Endometrial microvascular endothelial cells (primary cell): ENCODE measurements around the gene LIMS3. TPM values are rescaled to one million over a fixed set of nuclear protein-coding genes. Genes with fewer than 3 reads are reported as not detected.
"Not testable (repeated sequence)": the region's sequence is repeated elsewhere in the genome, so short reads cannot be mapped to it uniquely, and the experiment has no call there.

ENCODE experiments used
- in situ Hi-C: cut with HindIII; loops from 2 replicates; pipeline ENCODE4 v1.10.0; 2017; ENCODE audit warnings: low sequenced_read_pairs, low pct_unique_long_range_greater_than_20kb; ENCODE audit errors: inconsistent ontology term
- total RNA-seq: library from RNA; depleted of rRNA; stranded (reverse); fragments of >200 nt; gene quantifications from one replicate; pipeline ENCODE4 v1.2.3, GENCODE V29; 2015; ENCODE audit errors: inconsistent ontology term

The LIMS3 gene
- total RNA-seq, 1 donor from 2014 or later: not detected

DNA sequence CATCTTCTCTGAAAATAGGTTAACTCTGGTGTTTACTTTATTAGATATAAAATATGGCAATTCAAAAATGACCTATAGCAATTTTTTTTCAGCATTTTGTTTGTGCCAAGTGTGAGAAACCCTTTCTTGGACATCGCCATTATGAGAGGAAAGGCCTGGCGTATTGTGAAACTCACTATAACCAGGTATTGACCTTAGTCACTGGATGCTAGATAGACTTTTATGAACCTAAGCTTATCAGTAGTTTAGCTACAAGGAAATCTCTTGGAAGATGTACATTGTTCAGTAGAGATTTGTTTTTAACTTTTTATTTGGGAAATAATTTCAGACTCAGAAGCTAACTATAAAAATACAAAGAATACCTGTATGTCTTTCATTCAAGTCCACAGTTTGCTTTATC is 21.7 kb downstream of the LIMS3 start:
- in situ Hi-C loops: not testable (repeated sequence)

DNA sequence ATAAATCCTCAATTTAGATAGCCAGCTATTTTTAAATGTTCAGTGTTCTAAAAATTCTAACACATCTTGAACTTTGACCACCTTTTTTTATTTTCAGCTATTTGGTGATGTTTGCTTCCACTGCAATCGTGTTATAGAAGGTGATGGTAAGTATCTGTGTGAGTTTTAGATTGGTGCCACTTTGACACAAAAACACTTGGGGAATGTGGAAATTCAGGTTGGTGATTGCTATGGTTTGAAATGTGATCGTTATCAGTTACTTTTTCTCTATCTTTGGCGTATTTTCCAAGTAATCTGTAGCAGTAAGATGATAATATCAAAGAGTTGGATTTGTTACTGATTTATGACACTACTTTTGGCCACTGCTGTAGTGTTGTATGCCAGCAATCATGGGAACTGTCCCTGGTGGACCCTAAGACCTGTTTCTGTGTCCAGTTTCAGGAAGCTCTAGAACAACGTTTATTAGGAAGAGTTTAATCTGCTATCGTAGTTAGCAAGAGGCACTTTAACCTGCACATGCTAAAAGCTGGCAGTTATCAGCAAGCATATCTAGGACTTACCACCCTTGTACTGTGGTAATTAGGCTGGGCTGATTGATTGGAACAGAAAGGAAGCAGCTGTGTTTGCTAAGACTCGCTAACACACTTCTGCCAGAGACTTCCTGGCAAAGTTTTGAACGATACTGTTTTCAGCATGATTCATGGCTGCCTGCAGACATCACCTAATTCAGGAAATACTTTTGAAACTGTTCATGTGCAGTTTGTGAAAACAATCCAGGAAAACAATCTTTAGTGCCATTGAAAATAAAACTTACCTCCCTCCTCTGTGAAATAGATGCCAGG is 23.3 kb downstream of the LIMS3 start:
- in situ Hi-C loops: not testable (repeated sequence)

DNA sequence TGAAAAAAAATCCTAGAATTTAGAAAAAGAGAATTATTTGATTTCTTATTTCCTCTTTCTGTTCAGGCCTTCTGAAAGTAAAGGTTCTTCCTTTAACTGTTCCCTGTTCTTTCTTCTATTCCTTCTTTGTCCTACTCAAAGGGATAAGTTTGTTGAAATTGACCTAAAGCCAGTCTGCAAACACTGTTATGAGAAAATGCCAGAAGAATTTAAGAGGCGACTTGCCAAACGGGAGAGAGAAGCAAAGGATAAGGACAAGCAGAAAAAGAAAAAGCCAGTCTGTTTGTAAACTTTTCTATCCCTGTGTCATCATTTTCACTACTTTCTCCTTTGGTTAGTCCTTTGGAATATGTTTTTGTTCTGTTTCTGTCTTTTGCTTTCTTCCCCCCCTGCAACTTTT is 26.0 kb downstream of the LIMS3 start:
- in situ Hi-C loops: not testable (repeated sequence)

DNA sequence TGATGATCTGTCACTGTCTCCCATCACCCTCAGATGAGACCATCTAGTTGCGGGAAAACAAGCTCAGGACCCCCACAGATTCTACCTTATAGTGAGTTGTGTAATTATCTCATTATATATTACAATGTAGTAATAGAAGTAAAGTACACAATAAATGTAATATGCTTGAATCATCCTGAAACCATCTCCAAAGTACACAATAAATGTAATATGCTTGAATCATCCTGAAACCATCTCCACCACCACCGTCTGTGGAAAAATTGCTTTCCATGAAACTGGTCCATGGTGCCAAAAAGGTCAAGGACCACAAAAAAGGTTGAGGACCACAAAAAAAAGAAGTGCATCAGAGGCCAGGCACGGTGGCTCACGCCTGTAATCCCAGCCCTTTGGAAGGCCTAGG is 29.3 kb downstream of the LIMS3 start:
- in situ Hi-C loops: not testable (repeated sequence)

DNA sequence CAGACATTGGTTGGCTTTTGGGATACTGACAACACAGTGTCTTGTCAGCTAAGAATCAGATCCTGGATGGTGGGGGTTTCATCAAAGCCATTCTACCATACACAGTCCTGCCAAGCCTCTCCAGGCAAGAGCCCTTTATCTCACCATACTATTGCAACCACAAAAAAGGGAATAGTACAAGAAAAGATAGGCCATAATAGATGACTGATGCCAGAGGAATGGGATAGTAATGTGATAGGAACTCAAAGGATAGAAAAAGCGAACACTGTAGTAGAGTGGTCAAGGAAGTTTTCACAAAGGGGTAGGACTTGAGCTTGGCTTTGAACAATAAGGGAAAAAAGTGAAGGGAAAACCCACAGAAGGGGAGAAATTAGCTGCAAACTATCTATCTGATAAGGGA is 30.7 kb downstream of the LIMS3 start:
- in situ Hi-C loops: not testable (repeated sequence)

DNA sequence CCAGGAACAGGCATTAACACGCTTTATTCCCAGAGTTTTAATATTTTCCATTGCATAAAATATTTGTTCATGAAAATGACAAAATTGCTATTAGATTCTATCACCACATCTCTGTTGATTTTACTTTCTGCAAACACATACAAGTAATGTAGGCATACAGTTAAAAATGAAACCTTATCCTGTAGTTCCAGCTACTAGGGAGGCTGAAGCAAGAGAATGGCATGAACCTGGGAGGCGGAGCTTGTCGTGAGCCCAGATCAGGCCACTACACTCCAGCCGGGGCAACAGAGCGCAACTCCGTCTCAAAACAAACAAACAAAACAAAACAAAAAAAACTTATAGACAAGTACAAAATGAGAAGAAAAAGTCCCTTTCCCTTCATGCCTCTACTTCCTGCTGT is 38.0 kb downstream of the LIMS3 start:
- in situ Hi-C loops: not testable (repeated sequence)

DNA sequence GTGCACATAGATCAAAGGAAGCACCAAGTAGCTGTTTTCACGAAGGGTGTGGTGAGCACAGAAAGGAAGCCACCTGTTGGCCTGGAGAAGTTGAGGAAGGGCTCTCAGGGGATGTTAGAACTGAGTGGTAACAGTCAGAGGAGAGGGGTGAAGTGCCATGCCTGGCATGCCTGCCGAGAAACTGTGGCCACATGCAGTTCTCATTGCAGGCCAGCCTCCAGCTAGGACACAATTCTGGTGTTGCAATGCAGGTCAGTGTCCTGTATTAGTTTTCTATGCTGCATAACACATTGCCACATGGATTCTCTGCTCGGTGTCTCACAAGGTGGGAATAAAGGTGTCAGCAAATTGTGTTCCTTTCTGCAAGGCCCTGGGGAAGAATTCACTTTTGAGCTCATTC is 46.9 kb downstream of the LIMS3 start:
- in situ Hi-C loops: not testable (repeated sequence)

DNA sequence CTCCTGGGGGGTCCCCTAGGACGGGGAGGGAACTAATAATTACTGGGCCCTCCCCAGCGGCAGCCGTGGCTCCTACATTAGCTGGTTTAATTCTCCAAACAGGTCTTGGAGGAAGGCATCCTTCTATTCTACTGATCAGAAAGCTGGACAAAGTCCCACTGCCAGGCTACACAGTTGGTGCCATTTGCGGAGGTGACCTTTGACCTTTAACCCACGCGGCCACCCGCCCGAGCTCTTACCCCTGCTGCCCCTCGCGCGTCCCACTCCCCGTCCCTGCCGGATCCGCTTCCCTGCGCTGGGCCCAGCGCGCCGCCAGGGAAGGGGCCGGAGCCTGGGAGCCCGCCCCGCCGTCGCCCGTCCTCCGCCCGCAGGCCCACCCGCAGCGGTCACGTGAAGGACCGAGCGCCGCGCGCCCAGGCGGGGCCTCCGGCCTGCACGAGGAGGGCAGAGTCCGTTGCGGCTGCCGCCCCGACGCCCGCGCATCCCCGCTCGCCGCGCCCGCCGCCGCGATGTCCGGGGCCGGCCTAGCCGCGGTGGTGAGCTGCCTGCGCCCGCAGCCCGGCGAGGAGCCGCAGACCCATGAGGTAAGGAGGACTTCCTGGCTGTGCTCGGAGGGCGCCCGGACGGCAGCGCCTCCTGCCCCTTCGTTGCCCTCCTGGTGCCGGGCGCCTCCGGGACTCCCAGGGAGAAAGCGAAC is 48.9 kb downstream of the LIMS3 start:
- in situ Hi-C loops: not testable (repeated sequence)

DNA sequence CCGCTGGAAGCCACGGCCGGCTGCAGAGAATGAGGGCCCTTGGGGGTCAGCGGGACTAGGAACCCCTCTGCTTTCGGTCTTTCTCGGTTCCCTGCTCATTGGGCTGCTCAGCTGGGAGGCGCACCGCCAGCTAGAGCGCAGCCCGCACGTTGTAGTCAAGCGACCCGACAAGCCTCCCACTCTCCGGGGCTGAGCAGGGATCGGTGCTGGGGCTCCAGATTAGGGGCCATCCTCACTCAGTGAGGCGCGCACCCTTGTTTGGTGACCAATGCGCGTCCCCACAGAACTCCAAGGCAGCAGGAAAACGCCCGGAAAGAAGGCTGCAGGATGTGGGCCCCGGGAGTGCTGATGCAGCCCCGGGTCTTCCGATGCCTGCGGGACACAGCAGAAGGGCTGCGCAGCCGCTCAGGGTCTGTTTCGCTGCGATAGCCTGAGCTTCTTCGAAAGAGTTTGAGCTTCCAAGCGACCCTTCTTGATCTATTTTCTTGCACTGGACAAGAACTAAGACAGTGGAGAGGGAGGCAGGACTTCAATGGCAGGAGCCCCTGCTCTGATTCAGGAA is 49.6 kb downstream of the LIMS3 start:
- in situ Hi-C loops: not testable (repeated sequence)

DNA sequence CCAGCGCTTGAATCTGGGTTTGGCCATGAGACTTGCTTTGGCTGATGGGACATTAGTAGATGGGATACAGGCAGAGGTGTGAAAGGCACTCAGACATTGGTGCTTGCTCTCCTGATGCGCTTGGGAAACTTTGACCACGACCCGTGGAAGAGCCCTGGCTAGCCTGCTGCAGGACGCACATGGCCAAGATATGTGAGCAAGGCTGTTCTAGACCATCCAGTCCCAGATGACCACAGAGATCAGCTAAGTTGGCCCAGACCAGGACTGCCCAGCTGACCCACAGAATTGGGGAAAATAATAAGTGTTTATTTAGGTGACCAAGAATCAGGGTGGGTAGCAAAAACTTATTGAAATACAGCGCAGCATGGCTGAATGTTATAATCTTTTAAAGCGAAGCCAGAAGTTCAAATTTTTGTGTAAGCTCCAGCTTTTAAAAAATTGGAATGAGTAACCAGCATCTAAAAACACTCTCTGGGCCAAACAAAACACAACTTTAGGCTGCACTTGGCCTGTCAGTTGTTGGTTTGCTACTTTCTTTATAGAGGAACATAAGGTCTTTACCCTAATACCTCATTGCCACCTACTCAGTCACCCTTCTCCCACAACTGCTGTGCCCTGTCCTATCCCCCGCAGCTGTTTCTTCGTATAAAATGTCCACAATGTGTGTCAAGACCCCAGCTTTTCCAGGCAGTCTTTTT is 51.8 kb downstream of the LIMS3 start:
- in situ Hi-C loops: not testable (repeated sequence)

DNA sequence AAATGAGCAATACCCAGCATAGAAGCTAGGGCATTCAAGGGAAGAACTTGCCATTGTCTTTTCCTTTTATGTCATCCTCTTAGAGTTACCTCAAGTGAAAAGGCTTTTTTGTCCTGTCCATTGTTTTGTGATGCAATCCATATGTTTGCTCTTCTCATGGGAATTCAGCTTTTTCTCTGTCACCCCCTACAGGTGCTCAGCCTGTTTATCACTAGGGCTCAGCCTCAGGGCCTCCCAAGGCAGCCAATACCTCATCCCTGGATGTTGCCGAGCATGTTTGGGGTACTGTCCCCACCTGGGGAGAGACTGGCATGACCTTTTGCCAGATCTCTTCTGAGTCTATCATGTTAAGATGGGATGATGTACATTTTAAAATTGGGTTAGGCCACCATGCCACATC is 65.5 kb downstream of the LIMS3 start:
- in situ Hi-C loops: not testable (repeated sequence)

DNA sequence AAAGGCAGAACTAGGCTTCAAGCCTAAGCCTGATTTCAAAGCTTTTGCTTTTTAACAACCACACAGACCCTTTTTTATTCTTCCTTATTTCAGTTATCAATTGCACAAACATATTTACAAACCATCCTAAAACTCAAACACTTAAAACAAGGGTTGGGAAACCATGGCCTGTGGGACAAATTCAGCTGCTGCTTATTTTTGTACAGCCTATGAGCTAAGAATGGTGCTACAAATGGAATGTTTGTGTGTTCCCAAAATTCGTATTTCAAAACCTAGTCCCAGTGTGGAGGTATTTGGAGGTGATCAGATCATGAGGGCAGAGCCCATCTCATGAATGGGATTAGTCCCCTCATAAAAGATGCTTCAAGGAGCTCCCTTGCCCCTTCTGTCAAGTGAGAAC is 67.0 kb downstream of the LIMS3 start:
- in situ Hi-C loops: not testable (repeated sequence)

DNA sequence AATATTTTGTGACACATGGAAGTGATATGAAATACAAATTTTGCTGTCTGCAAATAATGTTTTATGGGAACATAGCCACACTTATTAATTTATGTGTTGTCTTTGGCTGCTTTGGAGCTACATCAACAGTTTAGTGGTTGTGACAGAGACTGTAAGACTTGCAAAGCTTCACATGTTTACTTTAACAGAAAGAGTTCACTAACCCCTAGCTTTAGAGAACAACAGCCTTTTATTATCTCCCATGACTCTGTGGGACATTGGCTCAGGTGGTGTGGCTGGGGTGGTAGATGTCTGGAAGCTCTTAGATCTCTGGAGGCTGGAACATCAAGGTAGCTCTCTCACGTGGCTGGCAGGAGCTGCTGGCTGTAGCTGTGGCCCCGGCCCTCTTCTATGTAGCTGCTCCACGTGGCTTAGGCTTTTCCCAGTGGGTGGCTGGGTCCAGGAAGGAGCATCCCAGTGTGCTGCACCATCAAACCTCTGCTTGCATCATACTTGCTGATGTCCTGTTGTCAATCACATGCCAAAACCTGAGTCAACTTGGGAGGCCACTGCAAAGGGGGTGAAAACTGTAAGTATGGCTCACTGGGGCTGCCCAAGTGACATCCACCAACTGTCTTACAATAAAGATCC is 67.7 kb downstream of the LIMS3 start:
- in situ Hi-C loops: not testable (repeated sequence)

DNA sequence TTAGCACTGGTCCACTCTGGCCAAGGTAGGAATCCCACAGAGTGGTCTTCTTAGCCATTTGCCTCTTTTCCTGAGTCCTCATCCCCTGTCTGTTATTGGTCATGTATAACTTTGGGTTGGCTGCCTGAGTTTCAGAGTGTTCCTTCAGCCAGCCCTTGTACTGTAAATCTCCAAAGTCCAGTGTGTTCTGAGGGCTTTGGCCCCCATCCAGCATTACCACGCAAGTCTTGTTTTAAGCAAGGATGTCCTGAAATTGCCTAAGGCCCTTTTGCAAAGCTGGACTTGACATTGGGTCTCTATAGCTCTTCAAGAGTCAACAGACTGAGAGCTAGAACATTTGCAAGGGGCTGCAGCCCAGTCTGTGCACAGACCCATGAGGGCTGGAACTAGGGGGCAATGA is 68.4 kb downstream of the LIMS3 start:
- in situ Hi-C loops: not testable (repeated sequence)

DNA sequence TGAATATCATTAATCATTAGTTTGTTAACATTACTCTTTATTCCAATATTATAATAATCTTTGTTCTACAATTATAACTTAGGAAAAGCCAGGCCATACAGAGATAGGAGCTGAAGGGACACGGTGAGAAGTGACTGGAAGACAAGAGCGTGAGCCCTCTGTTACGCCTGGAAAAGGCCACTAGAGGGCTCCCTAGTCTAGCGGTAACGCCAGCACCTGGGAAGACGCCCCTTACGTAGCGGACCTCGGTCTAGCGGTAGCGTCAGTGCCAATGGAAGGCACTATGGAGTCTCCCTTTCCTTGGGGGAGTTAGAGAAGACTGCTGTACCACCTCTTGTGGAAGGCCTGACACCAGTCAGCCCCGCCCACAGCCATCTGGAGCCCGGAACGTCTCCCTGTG is 71.4 kb downstream of the LIMS3 start:
- in situ Hi-C loops: not testable (repeated sequence)

DNA sequence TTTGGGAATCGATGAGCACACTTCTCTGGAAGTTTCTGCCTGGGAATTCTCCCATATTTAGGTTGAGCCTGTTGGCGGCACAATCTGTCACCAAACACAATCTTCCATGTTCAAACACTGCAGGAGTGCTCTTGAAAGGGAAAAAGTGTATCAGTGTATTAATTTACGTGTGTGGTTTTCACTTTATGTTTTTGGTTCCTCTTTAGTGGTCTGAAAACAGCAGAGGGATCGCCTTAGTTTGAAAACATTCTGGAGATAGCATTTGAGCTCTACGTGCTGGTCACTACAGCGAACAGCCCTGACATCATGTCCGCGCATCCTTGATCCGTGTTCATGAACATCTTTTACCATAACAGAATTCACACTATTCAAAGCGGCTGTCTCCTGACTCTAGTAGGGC is 73.2 kb downstream of the LIMS3 start:
- in situ Hi-C loops: not testable (repeated sequence)
